Endothelial cell of umbilical vein (primary cell): ENCODE measurements around the gene CALML5.

ENCODE experiments used
- CTCF ChIP-seq, 2 donors: IDR thresholded peaks; 1 replicate in 1 of 2; 2 replicates in 1 of 2; pipeline ENCODE4 v1.5.1; 2011; ENCODE audit warnings: low read length in 2 of 2, mild to moderate bottlenecking in 2 of 2, moderate library complexity in 2 of 2, control low read depth in 1 of 2, inconsistent platforms in 1 of 2, low read depth in 1 of 2; ENCODE audit not compliant: insufficient read depth in 1 of 2; ENCODE audit errors: extremely low read depth in 1 of 2
- EZH2 ChIP-seq: IDR thresholded peaks from 2 replicates; pipeline ENCODE4 v1.6.1; 2012; ENCODE audit warnings: borderline replicate concordance, low read depth, mild to moderate bottlenecking, moderate library complexity, low read length, inconsistent platforms; ENCODE audit not compliant: severe bottlenecking
- GATA2 ChIP-seq: IDR thresholded peaks from 2 replicates; pipeline ENCODE4 v1.7.0; 2011; ENCODE audit warnings: low read depth, mild to moderate bottlenecking, moderate library complexity, mixed read lengths, low read length; ENCODE audit not compliant: insufficient read length, insufficient read depth
- JUN ChIP-seq: IDR thresholded peaks from 2 replicates; pipeline ENCODE4 v1.6.1; 2011; ENCODE audit warnings: borderline replicate concordance, low read depth; ENCODE audit not compliant: insufficient read length, insufficient read depth
- POLR2A ChIP-seq: IDR thresholded peaks from 2 replicates; pipeline ENCODE4 v1.6.1; 2012; ENCODE audit warnings: low read depth, mild to moderate bottlenecking, control low read depth, low read length
- POLR2AphosphoS5 ChIP-seq: IDR thresholded peaks from 2 replicates; pipeline ENCODE4 v1.6.1; 2012; ENCODE audit warnings: low read depth, mild to moderate bottlenecking, control low read depth, low read length, moderate library complexity; ENCODE audit not compliant: insufficient read depth
- TF ChIP-seq, protein P1 (sequence below): IDR thresholded peaks from 2 replicates; pipeline ENCODE4 v1.6.1; 2011; ENCODE audit not compliant: insufficient read depth, insufficient read length

GRCh38 chr10:5512331-5512730 is 13.0 kb upstream of the CALML5 start:
- no peak for TF ChIP-seq CTCF (IDR thresholded peaks at IDR 0.05; ENCODE audit: extremely low read depth in 1 of 2, insufficient read depth in 1 of 2, low read depth in 1 of 2, low read length in 2 of 2)
- TF ChIP-seq EZH2, result no peak
- TF ChIP-seq POLR2A, result no peak
- TF ChIP-seq, protein P1, sequence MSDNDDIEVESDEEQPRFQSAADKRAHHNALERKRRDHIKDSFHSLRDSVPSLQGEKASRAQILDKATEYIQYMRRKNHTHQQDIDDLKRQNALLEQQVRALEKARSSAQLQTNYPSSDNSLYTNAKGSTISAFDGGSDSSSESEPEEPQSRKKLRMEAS, result no peak
- no peak for TF ChIP-seq POLR2AphosphoS5
- no peak for TF ChIP-seq JUN
- TF ChIP-seq GATA2, result no peak
